SHP77 treated with DMSO at 0.1 percent for 48 hours (cell line): Measurements from ENCODE around the gene EHD4.

Experiments
- DNase-seq: peaks from one replicate; lab custom pipeline; 2025; lab: John Stamatoyannopoulos, UW

The EHD4 gene

DNA sequence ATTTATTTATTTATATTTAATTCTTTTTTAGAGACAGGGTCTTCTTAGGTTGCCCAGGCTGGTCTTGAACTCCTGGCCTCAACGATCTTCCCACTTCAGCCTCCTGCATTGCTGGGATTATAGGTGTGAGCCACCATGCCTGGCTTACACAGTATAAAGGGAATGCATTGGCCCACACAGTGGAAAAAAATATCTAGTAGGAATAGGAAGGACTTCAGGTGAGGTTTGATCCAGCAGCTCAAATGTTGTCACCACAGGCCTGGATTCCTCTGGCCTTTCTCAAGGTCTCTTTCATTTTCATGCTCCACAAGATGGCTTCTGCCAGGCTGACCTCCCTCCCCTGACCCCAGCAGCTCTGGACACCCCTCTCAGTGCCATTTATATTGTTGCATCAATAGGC lies 76.4 kb downstream of the EHD4 start:
- no peak for DNase-seq

GRCh38 chr15:41895491-41895890 lies 76.9 kb downstream of the EHD4 start:
- DNase-seq = no peak

DNA sequence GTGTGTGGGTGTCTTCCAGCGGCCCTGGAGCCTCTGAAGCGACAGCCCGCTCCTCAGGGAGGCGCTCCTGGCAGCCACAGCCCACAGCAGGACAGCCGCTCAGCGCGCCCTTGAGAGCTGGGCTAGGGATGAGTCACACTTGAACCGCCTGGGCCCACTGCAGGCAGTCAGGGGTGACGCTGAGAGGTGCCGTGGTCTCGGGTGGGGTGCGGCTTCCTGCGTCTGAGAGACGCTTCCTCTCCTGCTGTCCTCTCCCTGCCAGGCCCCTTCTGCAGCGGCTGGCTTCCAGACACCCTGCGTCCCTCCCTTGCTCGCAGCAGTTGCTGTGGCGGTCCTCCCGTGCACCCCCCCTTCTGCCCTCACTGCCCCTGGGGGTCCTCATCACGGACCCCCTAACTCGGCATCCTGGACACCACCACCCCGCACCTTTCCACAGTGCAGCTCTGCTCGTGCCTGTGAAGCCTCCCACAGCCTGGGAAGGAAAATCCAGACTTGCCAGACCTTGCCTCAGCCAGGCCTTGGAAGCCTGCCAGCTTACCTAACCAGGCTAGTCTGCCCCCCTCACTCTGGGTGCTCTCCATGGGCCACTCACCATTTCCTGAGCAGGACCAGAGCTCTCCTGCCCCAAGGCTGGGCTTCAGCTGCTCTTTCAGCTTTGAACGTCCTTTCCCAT lies 77.4 kb downstream of the EHD4 start:
- DNase-seq = no peak

- DNase-seq = no peak
These were observed 78.0 kb downstream of the EHD4 start for GRCh38 chr15:41894251-41894790.

- no peak for DNase-seq
These were observed 78.7 kb downstream of the EHD4 start, which contains the start of gene SPTBN5 for GRCh38 chr15:41893422-41894250. SPTBN5 (minus strand) TSS chr15:41894053; CDS start chr15:41893497, 556 bp downstream.

DNA sequence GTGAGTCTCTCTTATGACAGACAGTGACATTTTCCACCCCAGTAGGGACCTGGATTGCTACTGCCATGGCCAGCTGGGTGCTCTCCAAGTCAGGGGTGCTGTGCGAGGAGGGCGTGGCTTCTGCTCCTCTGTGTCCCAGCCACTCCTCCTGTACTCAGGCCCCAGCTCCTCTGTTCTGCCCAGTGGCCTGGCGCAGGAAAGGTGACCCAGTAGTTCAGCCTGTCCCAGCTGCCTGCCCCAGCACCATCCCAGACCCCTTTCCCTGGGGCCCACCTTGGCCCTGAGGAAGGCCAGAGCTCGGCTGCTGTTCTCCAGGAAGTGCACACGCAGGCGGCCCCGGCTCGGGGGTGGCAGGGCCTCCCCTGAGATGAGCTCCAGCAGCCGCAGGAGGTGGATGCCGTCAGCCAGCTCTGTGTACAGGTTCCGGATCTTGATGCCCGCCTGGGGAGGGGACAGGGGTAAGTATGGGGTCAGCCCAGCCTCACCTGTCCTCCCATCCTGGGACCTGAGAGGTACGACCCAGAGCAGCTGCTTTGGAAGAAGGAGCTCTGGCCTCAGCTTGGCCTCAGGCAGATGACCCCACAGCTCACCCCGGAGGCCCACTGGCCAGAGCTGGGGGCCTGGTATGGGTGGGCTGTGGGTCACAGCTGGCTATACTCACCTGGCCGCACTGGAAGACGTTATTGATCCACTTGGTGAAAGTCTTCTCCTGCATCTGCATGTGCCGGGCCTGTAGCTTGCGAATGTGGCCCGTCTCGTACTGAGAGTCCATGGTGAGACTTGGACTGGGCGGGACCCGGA lies 79.5 kb downstream of the EHD4 start:
- peak; percentile 26 for DNase-seq

DNA sequence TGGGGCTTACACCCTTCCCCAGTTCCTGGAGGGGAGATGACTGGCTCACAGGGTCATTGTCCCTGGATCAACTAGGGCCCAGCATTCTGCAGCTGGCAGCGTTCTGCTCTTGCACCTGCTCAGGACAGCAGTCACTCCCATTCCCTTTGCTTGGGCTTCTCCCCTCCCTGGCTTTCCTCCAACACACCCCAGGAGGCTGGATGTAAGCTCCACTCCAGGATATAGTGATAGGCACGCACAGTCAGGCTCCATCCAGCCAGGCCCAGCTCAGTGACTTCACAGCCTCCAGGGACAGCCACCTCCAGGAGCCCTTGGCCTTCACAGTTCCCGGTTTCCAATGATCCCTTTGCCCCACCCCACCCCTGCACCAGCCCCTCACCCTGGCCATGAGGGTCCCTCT lies 80.4 kb downstream of the EHD4 start:
- DNase-seq = peak; percentile 95

DNA sequence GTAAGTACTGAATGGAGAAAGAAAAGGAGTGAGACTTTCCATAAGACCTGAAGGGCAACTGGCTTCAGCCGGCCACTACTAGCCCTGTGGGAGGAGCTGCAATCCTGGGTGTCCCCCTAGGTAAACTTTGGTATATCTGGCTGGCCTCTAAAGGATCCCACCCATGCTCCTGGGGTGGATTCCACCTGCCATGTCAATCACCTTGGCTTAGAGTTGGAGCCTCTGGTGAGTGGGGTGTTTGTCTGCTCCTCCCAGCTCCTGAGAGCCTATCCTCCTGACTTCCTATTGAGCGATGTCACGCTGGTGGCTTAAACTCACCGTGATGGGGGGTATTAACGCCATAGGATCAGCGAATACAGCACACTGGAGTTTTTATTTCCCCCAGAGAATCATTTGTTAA lies 81.1 kb downstream of the EHD4 start:
- no peak for DNase-seq

DNA sequence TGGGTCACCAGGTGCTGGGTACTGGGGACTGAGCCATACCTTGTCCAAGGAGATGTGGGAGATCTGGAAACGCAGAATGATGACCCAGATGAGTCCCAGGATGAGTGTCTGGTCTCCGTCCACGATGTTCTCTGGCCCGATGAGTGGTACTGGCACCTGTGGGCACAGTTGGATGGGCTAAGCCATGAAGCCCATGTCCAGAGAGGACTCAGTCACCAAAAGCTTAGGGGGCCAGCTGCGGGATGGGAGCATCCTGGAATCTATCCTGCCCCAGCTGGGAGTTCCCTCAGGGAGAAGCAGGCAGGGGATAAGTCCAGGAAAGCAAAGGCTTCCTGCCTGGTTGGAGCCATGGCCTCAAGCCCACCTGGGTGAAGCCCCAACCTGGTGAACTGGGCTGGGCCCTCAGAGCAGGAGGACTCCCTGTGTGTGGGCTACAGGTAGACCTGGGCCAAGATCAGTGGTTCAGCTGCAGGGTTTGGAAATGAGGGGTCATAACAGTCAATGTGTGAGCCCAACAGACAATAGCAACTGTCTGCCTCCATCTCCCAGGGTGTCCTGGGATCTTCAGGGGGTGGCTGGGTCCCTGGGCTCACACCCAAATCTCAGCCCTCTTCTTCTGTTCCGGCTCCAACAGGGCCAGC lies 82.2 kb downstream of the EHD4 start:
- no peak for DNase-seq

- DNase-seq = no peak
These were observed 83.6 kb downstream of the EHD4 start for GRCh38 chr15:41888662-41889253.

GRCh38 chr15:41887893-41888292 lies 84.5 kb downstream of the EHD4 start:
- DNase-seq = no peak

DNA sequence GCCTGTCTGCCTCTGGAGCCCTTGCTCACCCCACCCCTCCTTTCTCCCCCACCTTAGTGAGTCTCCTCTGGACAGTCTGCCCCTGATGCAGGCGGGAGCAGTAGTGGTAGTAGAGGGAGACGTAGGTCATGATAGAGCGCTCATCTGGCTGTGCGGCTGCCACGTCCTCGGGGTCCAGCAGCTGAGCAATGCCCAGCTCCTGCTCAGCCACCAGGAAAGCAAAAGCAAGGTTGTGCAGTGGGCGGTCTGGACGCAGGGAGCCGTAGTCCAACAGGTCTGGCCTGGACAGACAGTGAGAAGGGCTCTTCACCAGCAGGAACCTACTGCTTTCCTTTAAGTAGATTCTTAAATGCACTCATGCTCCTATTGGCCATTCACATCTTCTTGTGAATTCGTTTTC lies 85.2 kb downstream of the EHD4 start:
- no peak for DNase-seq

GRCh38 chr15:41886741-41887140 lies 85.6 kb downstream of the EHD4 start:
- no peak for DNase-seq

DNA sequence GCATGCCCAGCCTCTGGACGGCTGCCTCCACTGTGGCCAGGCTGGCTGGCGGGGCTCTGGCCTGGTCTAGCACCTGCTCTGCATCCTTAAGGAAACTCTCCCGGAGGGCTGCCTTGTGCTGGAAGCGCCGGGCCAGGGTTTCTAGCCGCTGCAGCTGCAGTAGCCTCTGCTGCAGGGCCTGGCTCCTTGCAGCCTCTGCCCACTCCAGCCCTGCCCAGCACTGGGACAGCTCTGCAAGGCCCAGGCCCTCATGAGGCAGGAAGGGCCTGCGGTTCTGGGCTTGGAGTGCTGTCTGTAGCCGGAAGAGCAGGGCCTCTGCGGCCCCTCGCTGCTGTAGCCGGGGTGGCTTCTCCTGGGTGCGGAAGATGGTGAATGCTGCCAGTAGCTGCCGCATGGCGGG lies 86.5 kb downstream of the EHD4 start:
- no peak for DNase-seq

DNA sequence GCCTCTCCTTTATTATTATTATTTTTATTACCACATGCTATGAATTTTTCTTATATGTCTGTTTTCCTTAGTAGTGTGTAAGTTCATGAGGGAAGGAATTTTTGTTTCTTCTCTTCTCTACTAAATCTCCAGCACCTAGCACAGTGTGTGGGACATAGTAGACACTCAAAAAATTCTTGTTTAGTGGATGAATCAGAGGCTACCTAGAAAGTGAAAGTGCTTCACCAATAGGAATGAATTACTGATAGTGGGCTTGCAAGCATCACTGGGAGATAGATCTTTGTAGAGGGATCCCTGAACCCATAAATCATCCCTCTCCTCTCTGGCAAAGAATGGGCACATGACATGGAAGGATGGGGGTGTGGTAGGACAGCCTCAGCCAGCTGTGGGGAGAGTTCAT lies 87.0 kb downstream of the EHD4 start:
- no peak for DNase-seq

DNA sequence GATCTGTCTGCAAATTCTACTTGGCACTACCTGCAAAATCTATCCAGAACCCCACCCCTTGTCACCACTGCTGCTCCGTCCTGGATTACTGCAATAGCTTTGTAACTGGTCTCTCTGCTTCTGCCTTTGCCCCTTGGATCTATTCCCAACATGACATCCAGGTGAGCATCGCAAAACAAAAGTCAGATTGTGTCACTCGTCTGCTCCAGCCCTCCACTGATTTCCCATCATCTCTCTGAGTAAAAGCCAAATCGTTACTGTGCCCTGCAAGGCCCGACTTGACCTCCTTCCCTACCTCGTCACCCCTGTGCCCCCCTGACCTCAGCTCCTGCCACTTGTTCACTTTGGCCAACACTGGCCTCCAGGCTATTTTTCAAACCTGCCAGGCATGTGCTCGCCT lies 87.9 kb downstream of the EHD4 start:
- no peak for DNase-seq

DNA sequence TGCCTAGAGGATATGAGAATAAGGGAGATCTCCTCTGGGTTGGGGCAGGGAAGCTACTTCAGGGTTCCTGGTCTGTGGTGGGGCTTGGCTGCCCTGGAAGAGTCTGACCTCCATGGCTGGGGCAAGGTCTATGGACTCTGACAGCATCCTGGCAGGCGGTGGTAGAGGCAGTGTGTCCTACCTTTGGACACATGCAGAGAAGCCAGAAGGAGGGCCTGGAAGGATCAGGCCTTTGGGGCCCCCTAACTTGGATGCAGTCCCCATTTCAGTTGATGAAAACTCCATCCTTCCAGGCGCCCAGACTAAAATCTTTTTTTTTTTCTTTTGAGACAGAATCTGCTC lies 88.9 kb downstream of the EHD4 start:
- no peak for DNase-seq

GRCh38 chr15:41882689-41883483 lies 89.5 kb downstream of the EHD4 start:
- DNase-seq = peak; percentile 40

DNA sequence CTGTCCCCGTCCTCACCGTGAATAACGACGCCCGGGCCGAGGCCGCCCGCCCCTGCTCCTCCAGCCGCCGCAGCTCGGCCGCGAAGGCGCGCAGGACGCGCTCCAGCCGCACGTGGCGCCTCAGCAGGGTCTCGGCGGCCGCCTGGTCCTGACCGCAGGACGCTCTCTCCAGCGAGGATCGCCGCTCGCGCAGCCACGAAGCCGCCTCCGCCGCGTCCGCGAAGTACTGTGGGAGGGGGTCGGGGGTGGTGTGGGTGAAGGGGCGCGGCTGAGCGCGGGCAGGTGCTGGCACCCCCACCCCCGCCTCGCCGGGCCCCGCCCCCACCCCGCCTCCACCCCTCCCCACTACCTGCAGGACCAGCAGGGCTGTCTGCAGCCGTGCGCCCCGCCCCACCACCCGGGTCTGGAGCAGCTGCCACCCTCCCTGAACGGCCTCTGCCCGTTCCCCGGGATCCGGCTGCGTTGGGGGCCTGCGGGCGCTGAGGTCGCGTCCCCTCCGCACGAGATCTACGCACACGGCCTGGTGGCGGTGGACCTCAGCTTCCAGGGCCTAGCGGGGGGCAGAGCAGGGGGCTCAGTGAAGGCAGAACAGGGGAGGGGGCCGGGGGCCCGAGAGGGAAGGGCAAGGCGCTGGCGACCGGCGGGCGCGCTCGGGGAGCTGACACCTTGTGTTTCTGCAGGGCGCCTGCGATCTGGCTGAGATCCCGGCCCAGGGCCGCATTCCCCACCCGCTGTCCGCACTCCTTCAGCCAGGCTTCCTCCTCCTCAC lies 90.3 kb downstream of the EHD4 start:
- no peak for DNase-seq

DNA sequence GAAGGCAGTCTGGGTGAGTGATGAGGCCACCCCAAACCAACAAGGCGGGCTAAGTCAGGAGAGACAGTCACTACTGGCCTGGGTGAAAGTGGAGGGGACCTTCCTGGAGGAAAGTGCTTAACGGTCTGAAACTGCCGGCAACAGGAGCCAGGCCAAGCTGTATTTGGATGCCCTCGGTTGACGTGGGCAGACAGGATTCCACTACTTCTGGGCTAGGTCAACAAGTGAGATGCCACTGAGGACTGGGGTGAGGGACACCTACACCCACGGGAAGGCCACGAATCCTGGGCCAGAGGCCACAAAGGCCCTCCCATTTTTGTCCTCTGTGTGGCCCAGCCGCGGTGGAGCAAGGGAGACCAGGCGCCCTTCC lies 90.8 kb downstream of the EHD4 start:
- no peak for DNase-seq
